ENCODE measurements around the gene CDC42EP2.

DNA sequence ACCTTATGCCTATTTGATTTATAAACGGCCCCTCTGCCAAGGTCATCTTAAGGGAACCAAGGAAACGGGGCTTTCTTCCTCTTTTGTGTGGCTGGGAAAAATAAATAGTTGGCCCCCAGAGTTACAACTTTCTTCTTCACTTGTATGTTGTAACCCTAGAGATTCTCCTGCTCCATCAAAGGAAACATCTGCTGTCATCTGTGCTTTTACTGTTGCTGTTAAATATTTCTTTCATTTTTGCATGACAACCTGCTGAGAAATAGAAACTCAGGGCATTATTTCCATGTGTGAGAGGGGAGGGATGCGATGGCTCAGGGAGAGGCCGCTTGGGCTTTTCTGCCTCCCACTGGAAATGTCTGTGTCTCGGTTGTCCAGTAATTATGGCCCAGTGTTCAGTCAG is 21.8 kb upstream of the CDC42EP2 start:
- TF ChIP-seq POLR2AphosphoS5 (IDR thresholded peaks at IDR 0.05): no peak
- TF ChIP-seq, protein P1, sequence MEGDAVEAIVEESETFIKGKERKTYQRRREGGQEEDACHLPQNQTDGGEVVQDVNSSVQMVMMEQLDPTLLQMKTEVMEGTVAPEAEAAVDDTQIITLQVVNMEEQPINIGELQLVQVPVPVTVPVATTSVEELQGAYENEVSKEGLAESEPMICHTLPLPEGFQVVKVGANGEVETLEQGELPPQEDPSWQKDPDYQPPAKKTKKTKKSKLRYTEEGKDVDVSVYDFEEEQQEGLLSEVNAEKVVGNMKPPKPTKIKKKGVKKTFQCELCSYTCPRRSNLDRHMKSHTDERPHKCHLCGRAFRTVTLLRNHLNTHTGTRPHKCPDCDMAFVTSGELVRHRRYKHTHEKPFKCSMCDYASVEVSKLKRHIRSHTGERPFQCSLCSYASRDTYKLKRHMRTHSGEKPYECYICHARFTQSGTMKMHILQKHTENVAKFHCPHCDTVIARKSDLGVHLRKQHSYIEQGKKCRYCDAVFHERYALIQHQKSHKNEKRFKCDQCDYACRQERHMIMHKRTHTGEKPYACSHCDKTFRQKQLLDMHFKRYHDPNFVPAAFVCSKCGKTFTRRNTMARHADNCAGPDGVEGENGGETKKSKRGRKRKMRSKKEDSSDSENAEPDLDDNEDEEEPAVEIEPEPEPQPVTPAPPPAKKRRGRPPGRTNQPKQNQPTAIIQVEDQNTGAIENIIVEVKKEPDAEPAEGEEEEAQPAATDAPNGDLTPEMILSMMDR (IDR thresholded peaks at IDR 0.05): no peak
- TF ChIP-seq POLR2A (IDR thresholded peaks at IDR 0.05): no peak

All from prostate gland (tissue), 2 donors.